GM23248 (cell line): ENCODE measurements around the gene BET1.

Experiments
- EZH2 ChIP-seq: fragments of 200-600 bp; sonication (generic); IDR thresholded peaks from 2 replicates; pipeline ENCODE4 v1.6.1; 2018; ENCODE audit warnings: antibody characterized with exemption, mild to moderate bottlenecking; ENCODE audit not compliant: insufficient read depth, poor library complexity, severe bottlenecking
- EZH2phosphoT487 ChIP-seq: fragments of 200-600 bp; sonication (generic); IDR thresholded peaks from 2 replicates; pipeline ENCODE4 v1.6.1; 2018; ENCODE audit warnings: antibody characterized with exemption, moderate library complexity, mild to moderate bottlenecking, low read depth; ENCODE audit not compliant: insufficient read depth

DNA sequence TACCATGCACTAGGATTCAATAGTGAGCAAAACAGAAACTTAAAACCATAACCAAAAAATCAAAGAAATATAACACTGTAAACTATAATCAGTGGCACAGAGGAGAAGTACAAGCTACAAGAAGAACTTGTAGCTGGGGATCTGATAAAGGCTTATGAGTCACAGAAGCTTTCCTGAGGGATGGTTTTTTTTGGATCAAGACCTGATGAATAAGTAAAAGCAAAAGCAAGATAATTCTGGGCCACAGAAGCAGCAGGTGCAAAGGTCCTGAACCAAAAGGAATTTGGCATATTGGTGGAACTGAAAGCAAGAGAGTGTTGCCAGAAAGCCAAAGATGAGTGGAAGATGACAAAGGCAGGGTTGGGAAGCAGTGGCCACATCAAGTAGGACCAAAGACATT is 37.4 kb upstream of the BET1 start:
- no peak for TF ChIP-seq EZH2
- TF ChIP-seq EZH2phosphoT487: no peak
